Measurements from ENCODE around the gene C13orf46. TPM values are rescaled to one million over a fixed set of nuclear protein-coding genes. Genes with fewer than 3 reads are reported as not detected.

The C13orf46 gene
- total RNA-seq, 4 donors from 2014 or later, result not detected

GRCh38 chr13:113946409-113947181, 27.3 kb downstream of the C13orf46 start:
- no peak overlapping the region for H3K27ac ChIP-seq
- intact Hi-C loops (cut with DNase I), result no loop called here
- TF ChIP-seq CTCF (IDR thresholded peaks at IDR 0.05), result no peak
- no peak for TF ChIP-seq POLR2A (IDR thresholded peaks at IDR 0.05)
- no peaks in the 10 kb centered on the region for H3K9me3 ChIP-seq
- 76 to 80% methylated on average over 14 to 19 of the region's 26 CpGs for WGBS, 2 donors
- no peaks in the 10 kb centered on the region for H3K36me3 ChIP-seq
- no peaks in the 10 kb centered on the region for H3K27me3 ChIP-seq
- no peak overlapping the region for H3K4me3 ChIP-seq
- H3K4me1 ChIP-seq, result peaks cover 9 to 26% (median 21%) of the 10 kb centered on the region in 3 donors
- no peak for DNase-seq

GRCh38 chr13:113945857-113946408, 27.9 kb downstream of the C13orf46 start:
- TF ChIP-seq CTCF (IDR thresholded peaks at IDR 0.05) (no peak), POLR2A (IDR thresholded peaks at IDR 0.05) (no peak)
- no peak for DNase-seq
- H3K27ac ChIP-seq, result no peak overlapping the region
- H3K9me3 ChIP-seq, result no peaks in the 10 kb centered on the region
- peaks cover 4 to 19% (median 14%) of the 10 kb centered on the region in 3 donors for H3K4me1 ChIP-seq
- intact Hi-C loops (cut with DNase I), result no loop called here
- no peaks in the 10 kb centered on the region for H3K27me3 ChIP-seq
- 88 to 94% methylated on average over 20 of the region's 26 CpGs for WGBS, 2 donors
- H3K36me3 ChIP-seq, result no peaks in the 10 kb centered on the region
- no peak overlapping the region for H3K4me3 ChIP-seq

- WGBS, 2 donors, result 86 to 97% methylated on average over 7 to 9 of the region's 19 CpGs
These were observed 29.9 kb downstream of the C13orf46 start for GRCh38 chr13:113943821-113944565.

GRCh38 chr13:113942591-113943103, 31.2 kb downstream of the C13orf46 start:
- DNase-seq, result no peak
- intact Hi-C loops (cut with DNase I), result no loop called here
- peaks cover 0 to 18% (median 0%) of the 10 kb centered on the region in 4 donors for H3K27me3 ChIP-seq
- no peak for TF ChIP-seq CTCF (IDR thresholded peaks at IDR 0.05)
- TF ChIP-seq POLR2A (IDR thresholded peaks at IDR 0.05), result no peak
- no peaks in the 10 kb centered on the region for H3K9me3 ChIP-seq
- no peaks in the 10 kb centered on the region for H3K36me3 ChIP-seq
- H3K4me1 ChIP-seq, result peaks cover 1 to 24% (median 9%) of the 10 kb centered on the region in 3 donors
- WGBS, 2 donors, result 75 to 86% methylated on average over 1 to 11 of the region's 23 CpGs
- H3K27ac ChIP-seq, result no peak overlapping the region
- no peak overlapping the region for H3K4me3 ChIP-seq

More at GRCh38 chr13:113943821-113944565, 29.9 kb downstream of the C13orf46 start:
- Histone ChIP-seq H3K27me3 (peaks cover 0 to 12% (median 0%) of the 10 kb centered on the region in 4 donors), H3K36me3 (no peaks in the 10 kb centered on the region), H3K4me3 (no peak overlapping the region), H3K9me3 (no peaks in the 10 kb centered on the region), H3K27ac (no peak overlapping the region), H3K4me1 (peaks cover 4 to 15% (median 9%) of the 10 kb centered on the region in 3 donors)
- intact Hi-C loops (cut with DNase I), result no loop called here
- DNase-seq, result no peak
- TF ChIP-seq CTCF (IDR thresholded peaks at IDR 0.05) (no peak), POLR2A (IDR thresholded peaks at IDR 0.05) (no peak)

All from esophagus squamous epithelium (tissue), 5 donors.